Neural cell (in vitro differentiated cells): ENCODE data around the gene DHX58. TPM values are rescaled to one million over a fixed set of nuclear protein-coding genes. Genes with fewer than 3 reads are reported as not detected.

ENCODE experiments used
- H2AFZ ChIP-seq: fragments of 200-600, 300-800 bp; sonication (generic), shearing (Covaris generic); 2 replicates; pipeline ENCODE4 v1.6.0; 2014; ENCODE audit warnings: low read depth, mild to moderate bottlenecking, antibody characterized with exemption, low read length, moderate library complexity
- H3F3A ChIP-seq: fragments of 200-600 bp; shearing (Covaris generic); 2 replicates; pipeline ENCODE4 v1.6.1; 2016; ENCODE audit warnings: mild to moderate bottlenecking, moderate library complexity, mixed read lengths, antibody characterized with exemption, low read length; ENCODE audit not compliant: insufficient read depth, poor library complexity, severe bottlenecking
- H3K27ac ChIP-seq: fragments of 200-600, 300-800 bp; sonication (generic), shearing (Covaris generic); 2 replicates; pipeline ENCODE4 v1.5.1; 2014; ENCODE audit warnings: mild to moderate bottlenecking, low read length, moderate library complexity
- H3K27me3 ChIP-seq: fragments of 300-800, 200-600 bp; sonication (generic), shearing (Covaris generic); 2 replicates; pipeline ENCODE4 v1.6.0; 2014; ENCODE audit warnings: mild to moderate bottlenecking, low read depth, low read length, moderate library complexity; ENCODE audit not compliant: insufficient read depth
- H3K36me3 ChIP-seq: fragments of 300-800, 200-600 bp; sonication (generic), shearing (Covaris generic); 2 replicates; pipeline ENCODE4 v1.5.1; 2014; ENCODE audit warnings: mild to moderate bottlenecking, antibody characterized with exemption, low read length, moderate library complexity; ENCODE audit not compliant: insufficient read depth
- H3K4me2 ChIP-seq: fragments of 300-800, 200-600 bp; sonication (generic), shearing (Covaris generic); 2 replicates; pipeline ENCODE4 v1.6.0; 2014; ENCODE audit warnings: mild to moderate bottlenecking, low read length
- H3K4me3 ChIP-seq: fragments of 300-800, 200-600 bp; sonication (generic), shearing (Covaris generic); 2 replicates; pipeline ENCODE4 v1.5.1; 2014; ENCODE audit warnings: mild to moderate bottlenecking, low read length, moderate library complexity
- H3K79me2 ChIP-seq: fragments of 200-600 bp; shearing (Covaris generic); replicated peaks from 2 replicates; pipeline ENCODE4 v1.6.0; 2014; ENCODE audit warnings: mild to moderate bottlenecking, low read length, moderate library complexity; ENCODE audit not compliant: insufficient read depth
- H3K9ac ChIP-seq: fragments of 300-800, 200-600 bp; sonication (generic), shearing (Covaris generic); 2 replicates; pipeline ENCODE4 v1.6.1; 2016; ENCODE audit warnings: mild to moderate bottlenecking, low read length, mixed read lengths
- H3K9me2 ChIP-seq: fragments of 200-600 bp; shearing (Covaris generic); 2 replicates; pipeline ENCODE4 v1.6.1; 2016; ENCODE audit warnings: mild to moderate bottlenecking, low read length, mixed read lengths; ENCODE audit not compliant: insufficient read depth
- H3K9me3 ChIP-seq: fragments of 200-600, 300-800 bp; sonication (generic), shearing (Covaris generic); 2 replicates; pipeline ENCODE4 v1.6.1; 2016; ENCODE audit warnings: mild to moderate bottlenecking, mixed run types, low read length, moderate library complexity, mixed read lengths
- H4K20me1 ChIP-seq: fragments of 200-600 bp; shearing (Covaris generic); 2 replicates; pipeline ENCODE4 v1.6.1; 2016; ENCODE audit warnings: mild to moderate bottlenecking, mixed run types; ENCODE audit not compliant: insufficient read depth
- EP300 ChIP-seq: fragments of 450-650 bp; conservative IDR thresholded peaks from 2 replicates; pipeline ENCODE4 v1.6.1; 2014; ENCODE audit warnings: antibody characterized with exemption, mild to moderate bottlenecking, moderate library complexity; ENCODE audit not compliant: poor library complexity, severe bottlenecking
- EZH2 ChIP-seq: fragments of 200-600, 300-800 bp; shearing (Covaris generic), sonication (generic); IDR thresholded peaks from 2 replicates; pipeline ENCODE4 v1.6.1; 2014; ENCODE audit warnings: antibody characterized with exemption, low read length, borderline replicate concordance, mild to moderate bottlenecking; ENCODE audit not compliant: insufficient read depth, poor library complexity, severe bottlenecking
- MXI1 ChIP-seq: fragments of 450-650 bp; conservative IDR thresholded peaks from 2 replicates; pipeline ENCODE4 v1.6.1; 2014; ENCODE audit warnings: antibody characterized with exemption, mild to moderate bottlenecking; ENCODE audit not compliant: poor library complexity, severe bottlenecking
- POLR2AphosphoS5 ChIP-seq: IDR thresholded peaks from 2 replicates; pipeline ENCODE4 v1.6.1; 2012
- RAD21 ChIP-seq: fragments of 450-650 bp; conservative IDR thresholded peaks from 2 replicates; pipeline ENCODE4 v1.6.1; 2014; ENCODE audit warnings: antibody characterized with exemption, mild to moderate bottlenecking, moderate library complexity
- SMC3 ChIP-seq: fragments of 450-650 bp; conservative IDR thresholded peaks from 2 replicates; pipeline ENCODE4 v1.6.1; 2014; ENCODE audit warnings: antibody characterized with exemption, mild to moderate bottlenecking, moderate library complexity; ENCODE audit not compliant: poor library complexity
- TAF1 ChIP-seq: IDR thresholded peaks from 2 replicates; pipeline ENCODE4 v1.6.1; 2012; ENCODE audit warnings: low read depth
- polyA plus RNA-seq: library from polyadenylated mRNA; depleted of rRNA; stranded (reverse); fragments of >200 nt; gene quantifications from 2 replicates; pipeline ENCODE4 v1.2.3, GENCODE V29; 2014
- TF ChIP-seq, protein P1 (sequence below): IDR thresholded peaks from 2 replicates; pipeline ENCODE4 v1.6.1; 2012; ENCODE audit warnings: borderline replicate concordance
- TF ChIP-seq, protein P2 (sequence below): fragments of 450-650 bp; IDR thresholded peaks from 2 replicates; pipeline ENCODE4 v1.5.1; 2014; ENCODE audit warnings: antibody characterized with exemption, mild to moderate bottlenecking, moderate library complexity; ENCODE audit not compliant: poor library complexity, severe bottlenecking

Gene DHX58
- polyA plus RNA-seq, 1 donor from 2014 or later = 0.87 TPM

DNA sequence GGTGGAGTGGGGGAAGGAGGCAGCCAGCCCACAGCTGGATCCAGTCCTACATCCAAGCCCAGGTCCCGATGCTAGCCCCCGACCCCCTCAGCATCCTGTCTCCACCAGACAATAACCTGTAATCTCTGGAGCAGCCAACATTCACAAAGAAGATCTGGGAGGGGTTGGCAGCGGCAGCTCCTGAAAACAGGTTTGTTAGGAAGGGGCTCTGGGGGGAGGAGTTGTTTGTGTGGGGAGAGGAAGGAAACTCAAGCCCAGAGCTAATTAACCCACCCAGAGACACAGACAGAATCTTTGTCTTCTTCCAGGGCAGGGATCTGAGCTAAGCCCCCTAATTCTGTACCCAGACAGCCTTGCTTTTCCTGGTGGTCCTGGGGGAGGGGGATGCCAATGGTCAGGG lies 57.5 kb downstream of the DHX58 start:
- Histone ChIP-seq H3K9ac (no peak overlapping the region), H3K9me3 (no peaks in the 10 kb centered on the region), H3F3A (no peaks in the 10 kb centered on the region), H3K9me2 (no peaks in the 10 kb centered on the region), H3K4me3 (no peak overlapping the region), H3K27me3 (peaks cover 7% of the 10 kb centered on the region), H3K36me3 (no peaks in the 10 kb centered on the region), H3K4me2 (no peak overlapping the region), H2AFZ (no peak overlapping the region), H3K79me2 (no peaks in the 10 kb centered on the region), H3K27ac (no peak overlapping the region), H4K20me1 (no peaks in the 10 kb centered on the region)
- TF ChIP-seq RAD21 = no peak
- TF ChIP-seq EZH2 = no peak
- no peak for TF ChIP-seq MXI1
- TF ChIP-seq SMC3 = no peak
- TF ChIP-seq POLR2AphosphoS5 = no peak
- TF ChIP-seq, protein P1, sequence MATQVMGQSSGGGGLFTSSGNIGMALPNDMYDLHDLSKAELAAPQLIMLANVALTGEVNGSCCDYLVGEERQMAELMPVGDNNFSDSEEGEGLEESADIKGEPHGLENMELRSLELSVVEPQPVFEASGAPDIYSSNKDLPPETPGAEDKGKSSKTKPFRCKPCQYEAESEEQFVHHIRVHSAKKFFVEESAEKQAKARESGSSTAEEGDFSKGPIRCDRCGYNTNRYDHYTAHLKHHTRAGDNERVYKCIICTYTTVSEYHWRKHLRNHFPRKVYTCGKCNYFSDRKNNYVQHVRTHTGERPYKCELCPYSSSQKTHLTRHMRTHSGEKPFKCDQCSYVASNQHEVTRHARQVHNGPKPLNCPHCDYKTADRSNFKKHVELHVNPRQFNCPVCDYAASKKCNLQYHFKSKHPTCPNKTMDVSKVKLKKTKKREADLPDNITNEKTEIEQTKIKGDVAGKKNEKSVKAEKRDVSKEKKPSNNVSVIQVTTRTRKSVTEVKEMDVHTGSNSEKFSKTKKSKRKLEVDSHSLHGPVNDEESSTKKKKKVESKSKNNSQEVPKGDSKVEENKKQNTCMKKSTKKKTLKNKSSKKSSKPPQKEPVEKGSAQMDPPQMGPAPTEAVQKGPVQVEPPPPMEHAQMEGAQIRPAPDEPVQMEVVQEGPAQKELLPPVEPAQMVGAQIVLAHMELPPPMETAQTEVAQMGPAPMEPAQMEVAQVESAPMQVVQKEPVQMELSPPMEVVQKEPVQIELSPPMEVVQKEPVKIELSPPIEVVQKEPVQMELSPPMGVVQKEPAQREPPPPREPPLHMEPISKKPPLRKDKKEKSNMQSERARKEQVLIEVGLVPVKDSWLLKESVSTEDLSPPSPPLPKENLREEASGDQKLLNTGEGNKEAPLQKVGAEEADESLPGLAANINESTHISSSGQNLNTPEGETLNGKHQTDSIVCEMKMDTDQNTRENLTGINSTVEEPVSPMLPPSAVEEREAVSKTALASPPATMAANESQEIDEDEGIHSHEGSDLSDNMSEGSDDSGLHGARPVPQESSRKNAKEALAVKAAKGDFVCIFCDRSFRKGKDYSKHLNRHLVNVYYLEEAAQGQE = no peak
- no peak for TF ChIP-seq EP300

DNA sequence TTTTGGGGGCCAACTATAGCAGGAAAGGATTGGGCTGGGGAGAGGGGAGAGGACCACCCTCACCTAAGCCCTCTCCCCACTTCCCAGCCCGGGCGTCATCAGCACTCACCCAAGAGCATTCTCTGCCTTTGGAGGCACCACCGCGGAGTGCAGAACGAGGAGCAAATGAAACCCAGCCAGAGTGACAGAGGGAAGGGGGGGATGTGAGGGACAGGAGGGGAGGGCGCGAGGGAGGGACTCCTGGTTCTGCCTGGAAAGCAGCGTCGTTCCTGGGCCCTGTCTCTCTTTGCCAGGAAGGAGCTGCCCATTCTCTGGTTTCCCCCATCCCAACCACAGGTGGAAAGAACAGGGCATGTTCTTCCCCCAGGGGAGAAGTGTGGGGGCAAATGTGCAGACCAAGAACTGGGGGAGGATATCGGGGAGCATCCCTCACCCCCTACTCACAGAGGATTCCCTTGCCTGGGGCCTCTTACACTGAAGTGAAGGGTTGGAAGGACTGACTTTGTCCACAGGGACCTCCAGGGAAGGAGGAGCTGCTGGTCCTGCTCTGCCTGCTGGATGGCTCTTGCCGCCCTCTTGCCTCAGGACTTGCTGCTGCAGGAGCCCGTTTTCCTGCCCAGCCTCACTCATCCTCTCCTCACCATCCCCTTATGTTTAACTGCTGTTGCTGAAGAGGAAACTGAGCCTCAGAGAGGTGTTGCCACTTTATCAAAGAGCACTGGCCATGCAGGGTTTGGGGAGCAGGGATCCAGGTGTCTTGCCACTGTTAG lies 58.6 kb downstream of the DHX58 start:
- no peak for TF ChIP-seq MXI1
- TF ChIP-seq POLR2AphosphoS5 = no peak
- TF ChIP-seq EP300 = no peak
- TF ChIP-seq SMC3 = no peak
- TF ChIP-seq, protein P1 = no peak
- no peak for TF ChIP-seq EZH2
- TF ChIP-seq TAF1 = no peak
- no peak for TF ChIP-seq RAD21
- TF ChIP-seq, protein P2, sequence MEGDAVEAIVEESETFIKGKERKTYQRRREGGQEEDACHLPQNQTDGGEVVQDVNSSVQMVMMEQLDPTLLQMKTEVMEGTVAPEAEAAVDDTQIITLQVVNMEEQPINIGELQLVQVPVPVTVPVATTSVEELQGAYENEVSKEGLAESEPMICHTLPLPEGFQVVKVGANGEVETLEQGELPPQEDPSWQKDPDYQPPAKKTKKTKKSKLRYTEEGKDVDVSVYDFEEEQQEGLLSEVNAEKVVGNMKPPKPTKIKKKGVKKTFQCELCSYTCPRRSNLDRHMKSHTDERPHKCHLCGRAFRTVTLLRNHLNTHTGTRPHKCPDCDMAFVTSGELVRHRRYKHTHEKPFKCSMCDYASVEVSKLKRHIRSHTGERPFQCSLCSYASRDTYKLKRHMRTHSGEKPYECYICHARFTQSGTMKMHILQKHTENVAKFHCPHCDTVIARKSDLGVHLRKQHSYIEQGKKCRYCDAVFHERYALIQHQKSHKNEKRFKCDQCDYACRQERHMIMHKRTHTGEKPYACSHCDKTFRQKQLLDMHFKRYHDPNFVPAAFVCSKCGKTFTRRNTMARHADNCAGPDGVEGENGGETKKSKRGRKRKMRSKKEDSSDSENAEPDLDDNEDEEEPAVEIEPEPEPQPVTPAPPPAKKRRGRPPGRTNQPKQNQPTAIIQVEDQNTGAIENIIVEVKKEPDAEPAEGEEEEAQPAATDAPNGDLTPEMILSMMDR = no peak
- Histone ChIP-seq H3K27ac (no peak overlapping the region), H3K79me2 (no peaks in the 10 kb centered on the region), H3K27me3 (peaks cover 7% of the 10 kb centered on the region), H3K9me2 (no peaks in the 10 kb centered on the region), H3K9me3 (no peaks in the 10 kb centered on the region), H3K36me3 (no peaks in the 10 kb centered on the region), H3K4me3 (no peak overlapping the region), H2AFZ (no peak overlapping the region), H4K20me1 (no peaks in the 10 kb centered on the region), H3K4me2 (no peak overlapping the region), H3F3A (no peaks in the 10 kb centered on the region), H3K9ac (no peak overlapping the region)
